ENCODE results near the gene GLTP.

The GLTP gene

DNA sequence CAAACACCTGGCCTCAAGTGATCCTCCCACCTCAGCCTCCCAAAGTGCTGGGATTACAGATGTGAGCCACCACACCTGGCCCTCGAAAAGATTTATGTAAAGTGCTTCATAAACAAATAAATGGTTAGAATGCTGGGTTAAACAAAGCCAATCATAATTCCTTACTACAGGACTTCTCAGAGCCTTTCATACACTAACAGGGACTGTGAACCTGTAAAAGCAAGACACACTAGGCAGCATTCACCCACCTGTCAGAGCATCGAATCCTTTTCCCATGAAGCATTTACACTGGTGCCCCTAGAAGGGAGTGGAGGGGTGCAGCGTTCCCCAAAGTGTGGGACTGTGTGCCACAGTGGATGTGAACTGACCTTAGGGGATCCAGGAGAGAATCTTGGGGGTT, 76.7 kb downstream of the GLTP start:
- DNase-seq = no peak

DNA sequence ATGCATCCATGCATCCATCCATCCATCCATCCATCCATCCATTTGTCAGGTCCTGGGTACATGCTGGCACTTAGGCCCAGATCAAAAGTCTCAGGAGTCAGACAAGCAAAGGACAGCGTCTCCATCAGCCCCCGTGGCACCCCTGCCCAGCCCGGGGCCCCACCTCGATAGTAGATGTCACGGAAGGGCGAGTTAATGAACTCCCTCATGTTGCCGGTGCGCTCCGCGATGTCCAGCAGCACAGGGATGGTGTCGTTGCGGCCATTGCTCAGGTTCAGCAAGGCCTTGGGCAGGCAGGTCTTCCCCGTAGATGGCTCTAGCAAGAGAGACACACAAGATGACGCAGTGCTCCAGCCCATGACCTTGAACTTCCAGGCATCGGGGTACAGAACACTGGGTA, 77.5 kb downstream of the GLTP start:
- DNase-seq = no peak
